Cardiac fibroblast (primary cell): ENCODE results near the gene CATSPERD.

ENCODE experiments used
- DNase-seq, 2 donors: peaks; one replicate each; pipeline versions ENCODE4 v3.0.0 to v3.0.0-alpha.2; 2010; ENCODE audit warnings: low read depth in 2 of 2
- H3K4me3 ChIP-seq, 2 donors: replicated peaks in 1 of 2; 1 replicate in 1 of 2; 2 replicates in 1 of 2; pipeline ENCODE4 v1.5.1; 2011; ENCODE audit warnings: low read depth in 2 of 2, low read length in 2 of 2, mild to moderate bottlenecking in 2 of 2, moderate library complexity in 1 of 2
- TF ChIP-seq, protein P1 (sequence below): IDR thresholded peaks from one replicate; pipeline ENCODE4 v1.5.1; 2011; ENCODE audit warnings: low read depth, mild to moderate bottlenecking, low read length, inconsistent platforms

CATSPERD gene

DNA sequence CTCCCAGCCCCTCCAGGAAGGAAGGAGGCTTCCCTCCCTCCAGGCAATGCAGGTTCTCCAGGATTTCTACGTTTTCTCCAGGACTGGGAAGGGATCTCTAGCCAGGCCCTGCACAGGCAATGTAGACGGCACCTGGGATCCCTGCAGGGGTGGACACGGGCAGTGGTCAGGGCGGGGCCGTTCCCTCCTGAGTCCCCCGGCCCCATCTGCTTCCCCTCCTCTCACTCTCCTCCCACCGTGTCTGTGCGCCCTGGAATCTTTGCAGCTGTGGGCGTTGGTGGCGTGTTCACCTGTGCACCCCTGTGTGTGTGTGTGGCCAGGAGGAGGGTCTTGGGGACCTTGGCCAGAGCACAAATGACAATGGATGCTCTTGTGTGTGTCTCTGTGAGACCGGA lies 94.4 kb downstream of the CATSPERD start:
- DNase-seq = no peak
- TF ChIP-seq, protein P1, sequence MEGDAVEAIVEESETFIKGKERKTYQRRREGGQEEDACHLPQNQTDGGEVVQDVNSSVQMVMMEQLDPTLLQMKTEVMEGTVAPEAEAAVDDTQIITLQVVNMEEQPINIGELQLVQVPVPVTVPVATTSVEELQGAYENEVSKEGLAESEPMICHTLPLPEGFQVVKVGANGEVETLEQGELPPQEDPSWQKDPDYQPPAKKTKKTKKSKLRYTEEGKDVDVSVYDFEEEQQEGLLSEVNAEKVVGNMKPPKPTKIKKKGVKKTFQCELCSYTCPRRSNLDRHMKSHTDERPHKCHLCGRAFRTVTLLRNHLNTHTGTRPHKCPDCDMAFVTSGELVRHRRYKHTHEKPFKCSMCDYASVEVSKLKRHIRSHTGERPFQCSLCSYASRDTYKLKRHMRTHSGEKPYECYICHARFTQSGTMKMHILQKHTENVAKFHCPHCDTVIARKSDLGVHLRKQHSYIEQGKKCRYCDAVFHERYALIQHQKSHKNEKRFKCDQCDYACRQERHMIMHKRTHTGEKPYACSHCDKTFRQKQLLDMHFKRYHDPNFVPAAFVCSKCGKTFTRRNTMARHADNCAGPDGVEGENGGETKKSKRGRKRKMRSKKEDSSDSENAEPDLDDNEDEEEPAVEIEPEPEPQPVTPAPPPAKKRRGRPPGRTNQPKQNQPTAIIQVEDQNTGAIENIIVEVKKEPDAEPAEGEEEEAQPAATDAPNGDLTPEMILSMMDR = no peak
- H3K4me3 ChIP-seq = no peak overlapping the region

DNA sequence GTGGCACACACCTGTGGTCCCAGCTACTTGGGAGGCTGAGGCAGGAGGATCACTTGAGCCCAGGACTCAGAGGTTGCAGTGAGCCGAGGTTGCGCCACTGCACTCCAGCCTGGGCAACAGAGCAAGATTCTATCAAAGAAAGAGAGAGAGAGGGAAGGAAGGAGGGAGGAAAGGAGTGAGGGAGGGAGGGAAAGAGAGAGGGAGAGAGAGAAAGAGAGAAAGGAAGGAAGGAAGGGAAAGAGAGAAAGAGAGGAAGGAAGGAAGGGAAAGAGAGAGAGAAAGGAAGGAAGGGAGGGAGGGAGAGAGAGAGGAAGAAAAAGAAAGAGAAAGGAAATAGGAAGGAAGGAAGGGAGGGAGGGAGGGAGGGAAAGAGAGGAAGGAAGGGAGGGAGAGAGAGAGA lies 96.8 kb downstream of the CATSPERD start:
- no peak overlapping the region for H3K4me3 ChIP-seq
- TF ChIP-seq, protein P1 = no peak
- no peak for DNase-seq

DNA sequence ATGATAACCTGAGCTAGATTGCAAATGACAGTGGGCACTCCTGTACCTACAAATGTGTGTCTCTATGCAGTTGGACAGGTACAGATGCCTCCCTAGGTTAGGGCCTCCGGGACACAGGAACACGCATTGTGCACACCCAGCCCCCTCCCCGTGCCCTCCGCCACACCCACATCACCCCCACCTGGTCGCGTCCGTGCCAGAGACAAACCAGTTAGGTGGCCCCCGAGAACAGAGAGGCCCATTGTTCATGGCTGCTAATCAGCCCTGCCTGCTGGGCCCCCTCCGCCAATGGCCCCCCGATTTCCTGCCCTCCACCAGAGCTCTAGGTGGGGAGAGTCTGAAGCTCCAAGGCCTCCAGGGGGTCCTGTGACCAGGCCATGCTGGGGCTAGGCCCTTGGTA lies 98.2 kb downstream of the CATSPERD start:
- DNase-seq = no peak
- H3K4me3 ChIP-seq = no peak overlapping the region
- TF ChIP-seq, protein P1 = no peak

DNA sequence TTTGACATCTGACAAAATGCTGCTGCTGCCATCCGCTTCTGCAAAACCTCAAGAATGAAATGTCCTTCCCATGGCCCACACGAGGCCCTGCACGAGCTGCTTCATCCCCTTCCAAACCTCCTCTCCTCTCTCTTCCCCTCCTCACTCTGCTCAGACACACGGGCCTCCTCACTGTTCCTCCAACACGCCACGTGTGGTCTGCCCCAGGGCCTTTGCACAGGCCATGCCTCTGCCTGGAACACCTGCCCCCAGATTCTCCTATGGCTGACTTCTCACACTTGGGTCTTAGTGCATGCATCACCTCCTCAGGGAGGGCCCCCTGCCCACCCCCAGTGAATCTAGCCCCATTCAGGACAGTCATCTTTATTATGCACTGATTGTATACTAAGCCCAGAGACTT lies 100.3 kb downstream of the CATSPERD start:
- TF ChIP-seq, protein P1 = no peak
- no peak overlapping the region for H3K4me3 ChIP-seq
- no peak for DNase-seq

DNA sequence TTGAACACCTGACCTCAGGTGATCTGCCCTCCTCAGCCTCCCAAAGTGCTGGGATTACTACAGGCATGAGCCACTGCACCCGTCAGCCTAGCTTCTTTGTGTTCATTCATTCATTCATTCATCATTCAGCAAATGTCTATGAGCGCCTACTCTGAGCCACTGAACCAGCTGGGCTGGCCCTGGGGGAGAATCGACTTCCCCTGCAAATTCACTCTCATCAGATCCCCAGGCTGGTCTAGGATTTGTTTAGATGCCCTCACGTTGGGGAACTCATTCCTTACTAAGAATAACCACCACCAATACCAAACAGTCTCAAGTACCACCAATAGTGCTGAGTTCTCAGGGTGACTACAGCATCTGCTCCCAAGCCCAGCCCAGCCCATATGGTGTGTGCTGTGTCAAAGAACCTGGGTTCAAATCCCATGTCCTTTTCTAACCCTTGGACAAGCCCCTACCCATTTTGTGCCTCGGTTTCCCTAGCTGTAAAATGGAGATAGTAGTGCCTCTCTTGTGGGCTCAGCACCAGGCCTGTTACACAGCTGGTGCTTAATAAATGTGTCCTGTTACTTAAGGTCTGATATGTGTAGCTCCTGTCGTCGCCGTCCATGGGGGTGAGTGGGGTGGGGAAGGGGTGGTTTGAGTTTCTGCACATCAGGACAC lies 101.2 kb downstream of the CATSPERD start:
- DNase-seq = no peak
- no peak overlapping the region for H3K4me3 ChIP-seq
- TF ChIP-seq, protein P1 = no peak

DNA sequence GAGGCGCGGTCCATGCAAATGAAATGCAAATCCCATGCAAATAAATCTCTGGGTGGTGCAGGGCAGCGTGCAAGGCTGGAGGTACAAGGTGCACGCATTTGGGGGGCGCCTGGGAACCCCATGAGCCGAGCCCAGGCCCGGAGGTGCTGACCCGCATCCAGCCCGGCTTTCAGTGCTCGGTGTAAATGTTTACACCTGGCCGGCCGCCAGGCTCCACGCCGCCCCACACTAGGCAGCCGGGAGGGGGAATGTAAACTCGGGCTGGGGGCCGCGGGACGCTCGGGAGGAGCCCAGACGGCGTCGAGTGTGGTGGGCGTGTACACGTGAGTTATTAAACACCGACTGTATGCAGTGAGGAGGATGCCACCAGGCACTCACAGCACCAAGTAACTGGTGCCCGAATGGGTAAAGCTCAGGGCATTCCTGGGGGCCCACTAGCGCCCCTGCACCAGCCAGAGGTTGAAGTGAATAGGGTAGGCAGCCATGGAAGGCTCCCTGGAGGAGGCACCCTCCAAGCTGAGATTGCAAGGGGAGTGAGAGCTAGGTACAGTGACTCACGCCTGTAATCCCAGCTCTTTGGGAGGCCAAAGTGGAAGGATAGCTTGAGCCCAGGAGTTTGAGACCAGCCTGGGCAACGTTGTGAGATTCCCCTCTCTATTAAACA lies 101.9 kb downstream of the CATSPERD start:
- TF ChIP-seq, protein P1 = no peak
- no peak overlapping the region for H3K4me3 ChIP-seq
- DNase-seq = no peak
